Ishikawa (cell line): ENCODE data around the gene CBFA2T2.

Experiments
- CEBPB ChIP-seq: IDR thresholded peaks from 2 replicates; pipeline ENCODE4 v1.6.1; 2012
- CREB1 ChIP-seq: IDR thresholded peaks from 2 replicates; pipeline ENCODE4 v1.6.1; 2012; ENCODE audit warnings: low read depth
- EGR1 ChIP-seq: IDR thresholded peaks from 2 replicates; pipeline ENCODE4 v1.6.1; 2012
- EP300 ChIP-seq: IDR thresholded peaks from 2 replicates; pipeline ENCODE4 v1.6.1; 2012; ENCODE audit warnings: borderline replicate concordance
- FOXM1 ChIP-seq: IDR thresholded peaks from 2 replicates; pipeline ENCODE4 v1.6.1; 2012; ENCODE audit warnings: low read depth, borderline replicate concordance
- NFIC ChIP-seq: IDR thresholded peaks from 2 replicates; pipeline ENCODE4 v1.6.1; 2012
- RAD21 ChIP-seq: IDR thresholded peaks from 2 replicates; pipeline ENCODE4 v1.6.1; 2012; ENCODE audit warnings: low read depth
- TAF1 ChIP-seq: IDR thresholded peaks from 2 replicates; pipeline ENCODE4 v1.6.1; 2012; ENCODE audit warnings: low read depth, mild to moderate bottlenecking
- TCF12 ChIP-seq: IDR thresholded peaks from 2 replicates; pipeline ENCODE4 v1.6.1; 2012; ENCODE audit warnings: low read depth
- TEAD4 ChIP-seq: IDR thresholded peaks from 2 replicates; pipeline ENCODE4 v1.6.1; 2012
- YY1 ChIP-seq: IDR thresholded peaks from 2 replicates; pipeline ENCODE4 v1.6.1; 2012; ENCODE audit warnings: low read depth
- ZBTB7A ChIP-seq: IDR thresholded peaks from 2 replicates; pipeline ENCODE4 v1.6.1; 2012; ENCODE audit warnings: low read depth
- TF ChIP-seq, protein P1 (sequence below): IDR thresholded peaks from 2 replicates; pipeline ENCODE4 v1.6.1; 2012
- TF ChIP-seq, protein P2 (sequence below): IDR thresholded peaks from 2 replicates; pipeline ENCODE4 v1.6.1; 2012
- TF ChIP-seq, protein P3 (sequence below): IDR thresholded peaks from 2 replicates; pipeline ENCODE4 v1.6.1; 2012; ENCODE audit warnings: low read depth, mild to moderate bottlenecking

CBFA2T2 gene

GRCh38 chr20:33629979-33630378 lies 140.1 kb downstream of the CBFA2T2 start:
- TF ChIP-seq, protein P1, sequence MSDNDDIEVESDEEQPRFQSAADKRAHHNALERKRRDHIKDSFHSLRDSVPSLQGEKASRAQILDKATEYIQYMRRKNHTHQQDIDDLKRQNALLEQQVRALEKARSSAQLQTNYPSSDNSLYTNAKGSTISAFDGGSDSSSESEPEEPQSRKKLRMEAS, result no peak
- TF ChIP-seq NFIC (no peak), TEAD4 (no peak), EP300 (no peak), FOXM1 (no peak), TCF12 (no peak), ZBTB7A (no peak), CEBPB (no peak), YY1 (no peak), RAD21 (no peak), EGR1 (no peak), CREB1 (no peak)
- TF ChIP-seq, protein P2, sequence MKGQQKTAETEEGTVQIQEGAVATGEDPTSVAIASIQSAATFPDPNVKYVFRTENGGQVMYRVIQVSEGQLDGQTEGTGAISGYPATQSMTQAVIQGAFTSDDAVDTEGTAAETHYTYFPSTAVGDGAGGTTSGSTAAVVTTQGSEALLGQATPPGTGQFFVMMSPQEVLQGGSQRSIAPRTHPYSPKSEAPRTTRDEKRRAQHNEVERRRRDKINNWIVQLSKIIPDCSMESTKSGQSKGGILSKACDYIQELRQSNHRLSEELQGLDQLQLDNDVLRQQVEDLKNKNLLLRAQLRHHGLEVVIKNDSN, result no peak
- TF ChIP-seq, protein P3, sequence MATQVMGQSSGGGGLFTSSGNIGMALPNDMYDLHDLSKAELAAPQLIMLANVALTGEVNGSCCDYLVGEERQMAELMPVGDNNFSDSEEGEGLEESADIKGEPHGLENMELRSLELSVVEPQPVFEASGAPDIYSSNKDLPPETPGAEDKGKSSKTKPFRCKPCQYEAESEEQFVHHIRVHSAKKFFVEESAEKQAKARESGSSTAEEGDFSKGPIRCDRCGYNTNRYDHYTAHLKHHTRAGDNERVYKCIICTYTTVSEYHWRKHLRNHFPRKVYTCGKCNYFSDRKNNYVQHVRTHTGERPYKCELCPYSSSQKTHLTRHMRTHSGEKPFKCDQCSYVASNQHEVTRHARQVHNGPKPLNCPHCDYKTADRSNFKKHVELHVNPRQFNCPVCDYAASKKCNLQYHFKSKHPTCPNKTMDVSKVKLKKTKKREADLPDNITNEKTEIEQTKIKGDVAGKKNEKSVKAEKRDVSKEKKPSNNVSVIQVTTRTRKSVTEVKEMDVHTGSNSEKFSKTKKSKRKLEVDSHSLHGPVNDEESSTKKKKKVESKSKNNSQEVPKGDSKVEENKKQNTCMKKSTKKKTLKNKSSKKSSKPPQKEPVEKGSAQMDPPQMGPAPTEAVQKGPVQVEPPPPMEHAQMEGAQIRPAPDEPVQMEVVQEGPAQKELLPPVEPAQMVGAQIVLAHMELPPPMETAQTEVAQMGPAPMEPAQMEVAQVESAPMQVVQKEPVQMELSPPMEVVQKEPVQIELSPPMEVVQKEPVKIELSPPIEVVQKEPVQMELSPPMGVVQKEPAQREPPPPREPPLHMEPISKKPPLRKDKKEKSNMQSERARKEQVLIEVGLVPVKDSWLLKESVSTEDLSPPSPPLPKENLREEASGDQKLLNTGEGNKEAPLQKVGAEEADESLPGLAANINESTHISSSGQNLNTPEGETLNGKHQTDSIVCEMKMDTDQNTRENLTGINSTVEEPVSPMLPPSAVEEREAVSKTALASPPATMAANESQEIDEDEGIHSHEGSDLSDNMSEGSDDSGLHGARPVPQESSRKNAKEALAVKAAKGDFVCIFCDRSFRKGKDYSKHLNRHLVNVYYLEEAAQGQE, result no peak

GRCh38 chr20:33630507-33630906 lies 140.6 kb downstream of the CBFA2T2 start:
- TF ChIP-seq YY1 (no peak), TEAD4 (no peak), TAF1 (no peak), ZBTB7A (no peak)
- TF ChIP-seq, protein P2, result no peak

GRCh38 chr20:33635341-33635740 lies 145.4 kb downstream of the CBFA2T2 start:
- TF ChIP-seq FOXM1, result no peak
- TF ChIP-seq, protein P3, result no peak
- no peak for TF ChIP-seq CEBPB
- TF ChIP-seq NFIC, result no peak
- TF ChIP-seq, protein P1, result no peak
- TF ChIP-seq TAF1, result no peak
- no peak for TF ChIP-seq RAD21
- no peak for TF ChIP-seq EGR1

GRCh38 chr20:33636776-33637175 lies 146.9 kb downstream of the CBFA2T2 start:
- TF ChIP-seq, protein P3, result no peak
- TF ChIP-seq CREB1 (no peak), ZBTB7A (no peak), TCF12 (no peak), CEBPB (no peak), RAD21 (no peak), NFIC (no peak), FOXM1 (no peak), TEAD4 (no peak), EP300 (no peak), YY1 (no peak), EGR1 (no peak), TAF1 (no peak)
- TF ChIP-seq, protein P2, result no peak
- TF ChIP-seq, protein P1, result no peak
